Right lobe of liver (tissue), 6 donors: ENCODE results near the gene PTBP3. TPM values are rescaled to one million over a fixed set of nuclear protein-coding genes. Genes with fewer than 3 reads are reported as not detected.

Source experiments
- ATAC-seq, 4 donors: fragments of 200-7000 bp; cut with Tn5 transposase; one replicate each; pipeline ENCODE4 v1.9.1; 2020; ENCODE audit warnings: mild to moderate bottlenecking in 4 of 4, moderate library complexity in 4 of 4
- DNase-seq, 3 donors: peaks; one replicate each; pipeline ENCODE4 v3.0.0-alpha.2; 2020
- H3K27ac ChIP-seq, 3 donors: fragments of 200-600 bp; one replicate each; pipeline ENCODE4 v1.8.0; 2022
- H3K27me3 ChIP-seq, 2 donors: fragments of 200-600 bp; one replicate each; pipeline ENCODE4 v1.8.0; 2022
- H3K36me3 ChIP-seq, 4 donors: fragments of 200-600 bp; sonication (generic) in 1 of 4; one replicate each; pipeline versions ENCODE4 v1.5.1 to v1.8.0; 2017 to 2022; ENCODE audit warnings: control low read depth in 1 of 4
- H3K4me1 ChIP-seq, 4 donors: fragments of 200-600 bp; sonication (generic) in 1 of 4; one replicate each; pipeline versions ENCODE4 v1.5.1 to v1.8.0; 2017 to 2022; ENCODE audit warnings: control low read depth in 1 of 4
- H3K4me3 ChIP-seq, 3 donors: fragments of 200-600 bp; one replicate each; pipeline ENCODE4 v1.8.0; 2022
- H3K9me3 ChIP-seq, 4 donors: fragments of 200-600 bp; sonication (generic) in 1 of 4; one replicate each; pipeline versions ENCODE4 v1.5.1 to v1.8.0; 2017 to 2022; ENCODE audit warnings: control low read depth in 1 of 4
- POLR2A ChIP-seq: fragments of 450-650 bp; IDR thresholded peaks from one replicate; pipeline ENCODE4 v1.6.1; 2017; ENCODE audit warnings: antibody characterized with exemption, mild to moderate bottlenecking
- WGBS: methylation state at CpG from one replicate; pipeline ENCODE4 v1.1.6; 2018; ENCODE audit warnings: low coverage, low lambda C conversion rate; ENCODE audit not compliant: insufficient coverage; ENCODE audit errors: missing lambda C conversion rate; 5-methylcytosine and 5-hydroxymethylcytosine counted together
- intact Hi-C, 2 donors: fragments of 100-400 bp; cut with DNase I; formaldehyde crosslinking; loops; one replicate each; pipeline versions ENCODE4 v1.11.2 to v1.14.1; 2022
- total RNA-seq, 6 experiments: library from RNA; depleted of rRNA in 2 of 6; stranded (reverse); fragments of >200 nt in 2 of 6; fragmentation: NEBNext Ultra II Directional in 3 of 6; extraction: Animal tissue kit (Norgen Biotek cat#: 25700) in 3 of 6; gene quantifications; one replicate each; pipeline versions ENCODE4 v1.1.0 to v1.2.4, GENCODE V29; 2016 to 2023
- TF ChIP-seq, protein P1 (sequence below), 4 donors: fragments of 200-600 bp in 3 of 4; fragments of 450-650 bp in 1 of 4; IDR thresholded peaks; one replicate each; pipeline versions ENCODE4 v1.5.1 to v1.8.0; 2016 to 2022; ENCODE audit warnings: antibody characterized with exemption in 4 of 4, mild to moderate bottlenecking in 2 of 4
- donor health status: DM: no; HTN: yes; CAD: no.
- donor health status: DM: no; HTN: no; CAD: no.
- donor health status: DM: no; HTN: no; CAD: no.
- donor health status: DM: no; HTN: yes; CAD: no.
- donor health status: DM: no; HTN: yes; CAD: no.

Gene PTBP3
- total RNA-seq, 6 experiments from 2014 or later: 16.3 to 29.9 (median 19.3) TPM

DNA sequence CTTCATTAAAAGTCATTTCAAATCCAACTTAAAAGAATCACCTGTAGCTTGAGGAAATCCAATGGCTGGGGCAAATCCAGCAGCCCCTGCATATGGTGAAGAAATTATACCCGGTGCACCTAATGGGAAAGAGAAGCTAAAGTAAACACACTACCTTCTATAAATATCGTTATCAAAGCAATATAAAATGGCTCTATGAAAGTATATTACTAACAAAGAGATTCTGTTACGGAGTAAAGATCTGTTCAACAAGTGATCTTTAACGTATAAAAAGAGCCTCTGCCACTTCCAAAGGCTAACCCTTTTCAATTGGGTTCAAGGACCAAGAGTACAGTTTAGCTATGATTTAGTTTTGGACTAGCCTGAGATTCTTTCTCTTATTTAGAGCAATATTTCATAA is 98.6 kb downstream of the PTBP3 start:
- TF ChIP-seq POLR2A: no peak
- TF ChIP-seq, protein P1, sequence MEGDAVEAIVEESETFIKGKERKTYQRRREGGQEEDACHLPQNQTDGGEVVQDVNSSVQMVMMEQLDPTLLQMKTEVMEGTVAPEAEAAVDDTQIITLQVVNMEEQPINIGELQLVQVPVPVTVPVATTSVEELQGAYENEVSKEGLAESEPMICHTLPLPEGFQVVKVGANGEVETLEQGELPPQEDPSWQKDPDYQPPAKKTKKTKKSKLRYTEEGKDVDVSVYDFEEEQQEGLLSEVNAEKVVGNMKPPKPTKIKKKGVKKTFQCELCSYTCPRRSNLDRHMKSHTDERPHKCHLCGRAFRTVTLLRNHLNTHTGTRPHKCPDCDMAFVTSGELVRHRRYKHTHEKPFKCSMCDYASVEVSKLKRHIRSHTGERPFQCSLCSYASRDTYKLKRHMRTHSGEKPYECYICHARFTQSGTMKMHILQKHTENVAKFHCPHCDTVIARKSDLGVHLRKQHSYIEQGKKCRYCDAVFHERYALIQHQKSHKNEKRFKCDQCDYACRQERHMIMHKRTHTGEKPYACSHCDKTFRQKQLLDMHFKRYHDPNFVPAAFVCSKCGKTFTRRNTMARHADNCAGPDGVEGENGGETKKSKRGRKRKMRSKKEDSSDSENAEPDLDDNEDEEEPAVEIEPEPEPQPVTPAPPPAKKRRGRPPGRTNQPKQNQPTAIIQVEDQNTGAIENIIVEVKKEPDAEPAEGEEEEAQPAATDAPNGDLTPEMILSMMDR (IDR thresholded peaks at IDR 0.05): no peak
- H3K36me3 ChIP-seq: peaks cover 0 to 6% (median 0%) of the 10 kb centered on the region in 4 donors
- no peak overlapping the region for H3K27ac ChIP-seq
- no peak overlapping the region for H3K4me3 ChIP-seq
- peaks cover 0 to 6% (median 0%) of the 10 kb centered on the region in 4 donors for H3K4me1 ChIP-seq
- 87% methylated on average over 4 of the region's 4 CpGs for WGBS
- no peaks in the 10 kb centered on the region for H3K9me3 ChIP-seq
- DNase-seq (no peak), ATAC-seq (no peak)
- H3K27me3 ChIP-seq: no peaks in the 10 kb centered on the region
- intact Hi-C loops: no loop called here

DNA sequence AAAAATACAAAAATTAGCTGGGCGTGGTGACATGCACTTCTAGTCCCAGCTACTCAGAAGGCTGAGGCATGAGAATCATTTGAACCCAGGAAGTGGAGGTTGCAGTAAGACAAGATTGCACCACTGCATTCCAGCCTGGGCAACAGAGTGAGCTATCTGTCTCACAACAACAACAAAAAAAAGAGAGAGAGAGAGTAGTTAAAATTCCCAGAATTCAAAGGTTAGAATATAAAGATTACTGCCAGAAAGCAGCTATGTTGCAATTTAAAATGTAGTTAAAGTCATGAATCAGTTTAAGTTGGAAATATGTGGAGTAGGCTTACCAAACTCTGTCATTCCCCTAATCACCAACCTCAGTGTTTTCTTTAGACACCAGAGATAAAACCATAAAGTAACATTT is 99.7 kb downstream of the PTBP3 start:
- peaks cover 0 to 8% (median 0%) of the 10 kb centered on the region in 4 donors for H3K36me3 ChIP-seq
- DNase-seq: peak in 1 of 3 donors; percentile 31
- no peaks in the 10 kb centered on the region for H3K9me3 ChIP-seq
- H3K27me3 ChIP-seq: no peaks in the 10 kb centered on the region
- H3K4me1 ChIP-seq: peaks cover 0 to 6% (median 0%) of the 10 kb centered on the region in 4 donors
- intact Hi-C loops: no loop called here
- WGBS: no CpG with 5 or more reads among the region's 1 CpG
- no peak overlapping the region for H3K27ac ChIP-seq
- TF ChIP-seq, protein P1 (IDR thresholded peaks at IDR 0.05): no peak
- no peak for TF ChIP-seq POLR2A
- ATAC-seq: peak in 3 of 4 donors; percentile 53 to 88 (median 70)
- H3K4me3 ChIP-seq: no peak overlapping the region

GRCh38 chr9:112232233-112232632 is 101.2 kb downstream of the PTBP3 start:
- ATAC-seq (no peak), DNase-seq (no peak)
- no peaks in the 10 kb centered on the region for H3K27me3 ChIP-seq
- no peaks in the 10 kb centered on the region for H3K9me3 ChIP-seq
- H3K4me3 ChIP-seq: no peak overlapping the region
- intact Hi-C loops: no loop called here
- 100% methylated on average over 1 of the region's 1 CpG for WGBS
- no peak for TF ChIP-seq POLR2A
- TF ChIP-seq, protein P1 (IDR thresholded peaks at IDR 0.05): no peak
- peaks cover 0 to 19% (median under 1%) of the 10 kb centered on the region in 4 donors for H3K36me3 ChIP-seq
- no peak overlapping the region for H3K27ac ChIP-seq
- peaks cover 0 to 6% (median 0%) of the 10 kb centered on the region in 4 donors for H3K4me1 ChIP-seq

GRCh38 chr9:112226091-112226490 is 107.3 kb downstream of the PTBP3 start:
- Histone ChIP-seq H3K9me3 (no peaks in the 10 kb centered on the region), H3K27ac (no peak overlapping the region), H3K4me3 (no peak overlapping the region), H3K36me3 (peaks cover 0 to 39% (median 13%) of the 10 kb centered on the region in 4 donors), H3K27me3 (no peaks in the 10 kb centered on the region), H3K4me1 (no peaks in the 10 kb centered on the region)
- WGBS: 93% methylated on average over 3 of the region's 3 CpGs
- DNase-seq (no peak), ATAC-seq (no peak)
- TF ChIP-seq POLR2A: no peak
- TF ChIP-seq, protein P1 (IDR thresholded peaks at IDR 0.05): no peak
- intact Hi-C loops: no loop called here
